Hematopoietic multipotent progenitor cell treated with erythropoietin and hydrocortisone succinate and interleukin-3 and kit ligand, for 15 days (in vitro differentiated cells): ENCODE measurements around the gene CDH22.

Experiments used
- DNase-seq: peaks from one replicate; pipeline ENCODE4 v3.0.0-alpha.2; 2015; ENCODE audit warnings: low spot score

The CDH22 gene

GRCh38 chr20:46139908-46140482, 168.3 kb downstream of the CDH22 start:
- no peak for DNase-seq

- DNase-seq: no peak
These were observed 168.9 kb downstream of the CDH22 start for GRCh38 chr20:46139266-46139889.

GRCh38 chr20:46137816-46138215, 170.5 kb downstream of the CDH22 start:
- DNase-seq: no peak

- DNase-seq: no peak
These were observed 172.3 kb downstream of the CDH22 start for GRCh38 chr20:46135856-46136633.

GRCh38 chr20:46134716-46135115, 173.6 kb downstream of the CDH22 start:
- DNase-seq: no peak

GRCh38 chr20:46133886-46134654, 174.2 kb downstream of the CDH22 start:
- DNase-seq: no peak

- DNase-seq: peak; percentile 42
These were observed 175.6 kb downstream of the CDH22 start for GRCh38 chr20:46132705-46133120.

- DNase-seq: no peak
These were observed 176.9 kb downstream of the CDH22 start for GRCh38 chr20:46131396-46131795.

GRCh38 chr20:46130534-46130933, 177.8 kb downstream of the CDH22 start:
- no peak for DNase-seq

- DNase-seq: no peak
These were observed 178.3 kb downstream of the CDH22 start for GRCh38 chr20:46129955-46130481.

- peak; percentile 6 for DNase-seq
These were observed 179.8 kb downstream of the CDH22 start for GRCh38 chr20:46128310-46129151.

- no peak for DNase-seq
These were observed 180.8 kb downstream of the CDH22 start for GRCh38 chr20:46127396-46128010.

GRCh38 chr20:46126440-46127056, 181.8 kb downstream of the CDH22 start:
- DNase-seq: no peak
